ENCODE measurements around the gene ATAD1. TPM values are rescaled to one million over a fixed set of nuclear protein-coding genes. Genes with fewer than 3 reads are reported as not detected.

Gene ATAD1
- total and polyA plus RNA-seq, 9 of the 15 experiments (the other 6 are each of a cell fraction or from before 2014, with no cell fraction given): 11.3 to 33.8 (median 27.3) TPM

DNA sequence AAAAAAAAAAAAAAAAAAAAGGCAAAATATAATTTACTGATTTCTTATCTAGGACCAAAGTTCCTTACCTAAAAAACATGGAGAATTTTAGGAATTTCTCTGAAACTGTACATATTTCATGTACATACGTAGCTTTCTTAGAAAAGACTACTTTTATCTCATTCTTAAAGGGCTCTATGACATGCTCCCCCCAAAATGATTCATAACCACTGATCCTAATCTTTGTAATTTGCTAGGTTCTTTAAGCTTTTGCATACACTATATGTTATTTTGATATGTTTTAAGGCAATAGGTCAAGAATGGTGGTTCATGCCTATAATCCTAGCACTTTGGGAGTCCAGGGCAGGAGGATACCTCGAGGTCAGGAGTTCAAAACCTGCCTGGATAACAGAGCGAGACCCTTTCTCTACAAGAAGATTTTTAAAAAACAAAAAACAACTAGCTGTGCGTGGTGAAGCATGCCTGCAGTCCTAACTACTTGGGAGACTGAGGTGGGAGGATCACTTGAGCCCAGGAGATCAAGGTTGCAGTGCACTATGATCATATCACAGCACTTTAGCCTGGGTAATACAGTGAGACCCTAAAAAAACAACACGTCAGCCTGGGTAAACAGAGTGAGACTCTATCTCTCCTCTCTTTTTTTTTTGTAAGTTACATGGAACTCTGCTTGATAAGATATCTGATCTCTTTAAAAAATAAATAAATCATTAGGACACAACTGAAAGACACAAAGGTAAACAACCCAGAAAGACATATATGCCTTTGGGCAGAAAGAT, 54.8 kb downstream of the ATAD1 start (continued):
- TF ChIP-seq, protein P1, sequence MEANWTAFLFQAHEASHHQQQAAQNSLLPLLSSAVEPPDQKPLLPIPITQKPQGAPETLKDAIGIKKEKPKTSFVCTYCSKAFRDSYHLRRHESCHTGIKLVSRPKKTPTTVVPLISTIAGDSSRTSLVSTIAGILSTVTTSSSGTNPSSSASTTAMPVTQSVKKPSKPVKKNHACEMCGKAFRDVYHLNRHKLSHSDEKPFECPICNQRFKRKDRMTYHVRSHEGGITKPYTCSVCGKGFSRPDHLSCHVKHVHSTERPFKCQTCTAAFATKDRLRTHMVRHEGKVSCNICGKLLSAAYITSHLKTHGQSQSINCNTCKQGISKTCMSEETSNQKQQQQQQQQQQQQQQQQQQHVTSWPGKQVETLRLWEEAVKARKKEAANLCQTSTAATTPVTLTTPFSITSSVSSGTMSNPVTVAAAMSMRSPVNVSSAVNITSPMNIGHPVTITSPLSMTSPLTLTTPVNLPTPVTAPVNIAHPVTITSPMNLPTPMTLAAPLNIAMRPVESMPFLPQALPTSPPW (CRISPR knock-in tag; IDR thresholded peaks at IDR 0.05): peak; percentile 36; the same call in 1 of the 2 replicates
- TF ChIP-seq, protein P2, sequence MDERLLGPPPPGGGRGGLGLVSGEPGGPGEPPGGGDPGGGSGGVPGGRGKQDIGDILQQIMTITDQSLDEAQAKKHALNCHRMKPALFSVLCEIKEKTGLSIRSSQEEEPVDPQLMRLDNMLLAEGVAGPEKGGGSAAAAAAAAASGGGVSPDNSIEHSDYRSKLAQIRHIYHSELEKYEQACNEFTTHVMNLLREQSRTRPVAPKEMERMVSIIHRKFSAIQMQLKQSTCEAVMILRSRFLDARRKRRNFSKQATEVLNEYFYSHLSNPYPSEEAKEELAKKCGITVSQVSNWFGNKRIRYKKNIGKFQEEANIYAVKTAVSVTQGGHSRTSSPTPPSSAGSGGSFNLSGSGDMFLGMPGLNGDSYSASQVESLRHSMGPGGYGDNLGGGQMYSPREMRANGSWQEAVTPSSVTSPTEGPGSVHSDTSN (CRISPR knock-in tag; IDR thresholded peaks at IDR 0.05; ENCODE audit: low read depth): no peak
- TF ChIP-seq, protein P2 (tag; conservative IDR thresholded peaks at IDR 0.05; ENCODE audit: low read depth): peak; percentile 30; the same call in 1 of the 2 replicates
- TF ChIP-seq, protein P3, sequence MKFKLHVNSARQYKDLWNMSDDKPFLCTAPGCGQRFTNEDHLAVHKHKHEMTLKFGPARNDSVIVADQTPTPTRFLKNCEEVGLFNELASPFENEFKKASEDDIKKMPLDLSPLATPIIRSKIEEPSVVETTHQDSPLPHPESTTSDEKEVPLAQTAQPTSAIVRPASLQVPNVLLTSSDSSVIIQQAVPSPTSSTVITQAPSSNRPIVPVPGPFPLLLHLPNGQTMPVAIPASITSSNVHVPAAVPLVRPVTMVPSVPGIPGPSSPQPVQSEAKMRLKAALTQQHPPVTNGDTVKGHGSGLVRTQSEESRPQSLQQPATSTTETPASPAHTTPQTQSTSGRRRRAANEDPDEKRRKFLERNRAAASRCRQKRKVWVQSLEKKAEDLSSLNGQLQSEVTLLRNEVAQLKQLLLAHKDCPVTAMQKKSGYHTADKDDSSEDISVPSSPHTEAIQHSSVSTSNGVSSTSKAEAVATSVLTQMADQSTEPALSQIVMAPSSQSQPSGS (CRISPR knock-in tag; IDR thresholded peaks at IDR 0.05): no peak
- TF ChIP-seq ARID1B (IDR thresholded peaks at IDR 0.05) (0 out of 2 replicates have a peak, but pooled peaks have one; percentile 22), DPF2 (IDR thresholded peaks at IDR 0.05) (0 out of 2 replicates have a peak, but pooled peaks have one; percentile 13), JUND (IDR thresholded peaks at IDR 0.05; ENCODE audit: borderline replicate concordance, low read depth, low read length) (peak; percentile 40; the same call in 1 of the 2 replicates), JUND (tag; IDR thresholded peaks at IDR 0.05; ENCODE audit: borderline replicate concordance, low read depth, low read length) (no peak)
